Ecto neural progenitor cell (in vitro differentiated cells): ENCODE data around the gene LRCOL1.
A peak's percentile ranks its signal among the peaks of the same experiment; 100 is the strongest.
"Not testable (repeated sequence)": the region's sequence is repeated elsewhere in the genome, so short reads cannot be mapped to it uniquely, and the experiment has no call there.

Experiments
- DNase-seq: peaks from one replicate; pipeline ENCODE4 v3.0.0-alpha.2; 2018; ENCODE audit warnings: low spot score

The LRCOL1 gene

GRCh38 chr12:132600048-132601032, 10.0 kb downstream of the LRCOL1 start:
- peak; percentile 89 for DNase-seq

GRCh38 chr12:132599502-132599901, 10.9 kb downstream of the LRCOL1 start:
- not testable (repeated sequence) for DNase-seq

DNA sequence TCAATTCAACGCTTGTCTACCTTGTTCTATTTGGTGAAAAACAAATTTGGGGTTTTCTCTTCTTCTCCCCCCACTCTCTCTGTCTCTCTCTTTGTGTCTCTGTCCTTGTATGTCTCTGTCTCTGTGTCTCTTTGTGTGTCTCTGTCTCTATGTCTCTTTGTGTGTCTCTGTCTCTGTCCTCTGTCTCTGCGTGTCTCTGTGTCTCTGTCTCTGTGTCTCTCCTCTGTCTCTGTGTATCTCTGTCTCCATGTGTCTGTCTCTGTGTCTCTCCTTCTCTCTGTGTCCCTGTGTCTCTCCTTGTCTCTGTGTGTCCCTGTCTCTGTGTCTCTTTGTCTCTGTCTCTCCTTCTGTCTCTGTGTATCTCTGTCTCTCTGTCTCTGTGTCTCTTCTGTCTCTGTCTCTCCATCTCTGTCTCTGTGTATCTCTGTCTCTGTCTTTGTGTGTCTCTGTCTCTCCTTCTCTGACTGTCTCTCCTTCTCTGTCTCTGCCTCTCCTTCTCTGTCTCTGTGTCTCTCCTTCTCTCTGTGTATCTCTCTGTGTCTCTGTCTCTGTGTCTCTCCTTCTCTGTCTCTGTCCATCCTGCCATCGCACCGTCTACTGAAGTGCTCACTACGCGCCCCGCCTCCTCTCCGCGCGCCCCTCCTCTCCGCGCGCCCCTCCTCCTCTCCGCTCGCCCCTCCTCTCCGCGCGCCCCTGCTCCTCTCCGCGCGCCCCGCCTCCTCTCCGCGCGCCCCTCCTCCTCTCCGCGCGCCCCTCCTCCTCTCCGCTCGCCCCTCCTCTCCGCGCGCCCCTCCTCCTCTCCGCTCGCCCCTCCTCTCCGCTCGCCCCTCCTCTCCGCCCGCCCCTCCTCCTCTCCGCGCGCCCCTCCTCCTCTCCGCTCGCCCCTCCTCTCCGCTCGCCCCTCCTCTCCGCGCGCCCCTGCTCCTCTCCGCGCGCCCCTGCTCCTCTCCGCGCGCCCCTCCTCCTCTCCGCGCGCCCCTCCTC, 12.8 kb downstream of the LRCOL1 start:
- DNase-seq: no peak

GRCh38 chr12:132596016-132596415, 14.4 kb downstream of the LRCOL1 start:
- DNase-seq: no peak

GRCh38 chr12:132595183-132595582, 15.2 kb downstream of the LRCOL1 start:
- no peak for DNase-seq

- peak; percentile 93 for DNase-seq
These were observed 16.4 kb downstream of the LRCOL1 start for GRCh38 chr12:132593938-132594358.

DNA sequence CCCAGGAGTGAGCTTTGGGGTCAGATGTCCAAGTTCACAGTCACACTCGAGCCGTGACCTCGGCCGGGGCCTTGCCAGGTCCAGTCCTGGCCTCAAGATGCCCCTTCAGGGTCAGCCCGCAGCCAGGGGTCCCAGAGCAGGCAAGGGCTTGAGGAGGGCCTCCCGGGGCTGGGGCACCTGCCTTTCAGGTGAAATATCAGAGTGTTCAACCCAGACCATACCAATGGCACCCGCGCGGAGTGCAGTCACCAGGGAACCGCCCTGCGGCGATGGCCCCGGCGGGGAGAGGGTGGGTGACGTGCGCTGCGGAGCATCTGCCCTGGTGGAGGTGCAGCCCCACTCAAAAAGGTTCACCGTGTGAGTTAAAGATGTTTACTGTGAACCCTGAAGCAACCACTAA, 16.9 kb downstream of the LRCOL1 start:
- no peak for DNase-seq

- DNase-seq: no peak
These were observed 17.3 kb downstream of the LRCOL1 start for GRCh38 chr12:132593071-132593470.

DNA sequence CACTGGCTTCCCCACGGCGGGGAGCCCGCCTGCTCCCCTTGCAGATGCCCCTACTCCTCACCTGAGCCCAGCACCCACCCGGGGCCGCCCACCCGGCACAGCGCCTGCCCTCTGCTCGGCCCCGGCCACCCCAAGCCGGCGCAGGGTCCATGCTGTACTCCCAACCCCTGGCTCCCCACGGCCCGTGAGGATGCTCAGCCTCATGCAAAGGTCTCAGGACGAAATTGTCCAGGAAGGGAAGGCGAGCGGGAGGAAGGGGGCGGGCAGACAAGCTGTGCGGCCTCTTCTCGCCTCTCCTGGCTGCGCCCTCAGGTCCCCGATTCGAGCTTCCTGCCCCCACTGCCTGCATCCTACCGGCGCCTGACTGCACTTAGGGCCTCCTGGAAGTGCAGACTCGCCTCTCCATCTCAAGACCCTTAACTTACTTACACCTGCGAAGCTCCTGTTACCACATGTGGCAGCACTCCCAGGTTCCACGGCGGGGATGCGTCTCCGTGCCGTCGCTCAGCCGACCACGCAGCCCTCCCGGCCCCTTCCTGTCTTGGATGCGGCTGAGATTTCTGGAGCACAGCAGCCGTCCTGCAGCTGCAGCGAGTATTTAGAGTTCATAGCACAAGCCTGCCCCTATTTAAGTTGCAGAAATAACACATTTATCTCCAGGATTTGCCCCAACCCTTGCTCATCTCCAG, 18.0 kb downstream of the LRCOL1 start:
- DNase-seq: no peak

DNA sequence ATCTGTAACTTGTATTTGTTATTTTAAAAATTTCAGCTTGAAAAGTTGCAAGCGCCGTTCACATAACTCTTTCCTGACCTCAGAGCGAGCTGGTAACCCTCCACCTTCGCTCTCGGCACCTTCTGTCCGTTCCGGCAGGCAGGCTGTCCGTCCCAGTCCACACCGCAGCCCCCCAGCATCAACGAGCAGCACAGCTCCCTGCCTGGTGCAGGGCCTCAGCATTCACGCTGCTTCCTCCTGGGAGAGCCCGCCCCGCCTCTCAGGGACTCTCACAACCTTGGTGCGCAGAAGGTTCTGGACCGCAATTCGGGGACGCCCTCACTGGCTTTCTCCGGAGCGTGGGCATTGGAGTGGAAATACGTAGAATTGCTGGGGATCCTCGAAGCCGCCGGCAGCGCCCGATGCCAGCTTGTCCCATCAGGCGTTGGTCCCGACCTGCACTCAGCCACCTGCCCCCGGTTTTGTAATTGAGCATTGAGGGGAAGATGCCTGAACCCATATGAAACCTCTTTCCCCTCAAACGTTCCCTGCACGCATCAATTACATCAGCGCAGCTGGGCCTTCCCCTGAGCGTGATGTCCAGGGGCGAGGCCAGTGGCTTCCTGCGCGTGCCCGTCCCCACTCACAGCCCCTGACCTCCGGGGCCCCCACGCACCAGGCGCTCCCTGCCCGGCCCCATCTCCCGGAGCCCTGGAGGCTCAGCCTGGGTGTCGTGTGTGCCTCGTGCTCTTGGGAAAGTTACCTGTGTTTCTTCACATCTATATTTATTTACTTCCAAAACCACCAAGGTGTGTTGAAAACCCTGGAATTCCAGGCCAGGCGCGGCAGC, 19.1 kb downstream of the LRCOL1 start:
- DNase-seq: no peak

DNA sequence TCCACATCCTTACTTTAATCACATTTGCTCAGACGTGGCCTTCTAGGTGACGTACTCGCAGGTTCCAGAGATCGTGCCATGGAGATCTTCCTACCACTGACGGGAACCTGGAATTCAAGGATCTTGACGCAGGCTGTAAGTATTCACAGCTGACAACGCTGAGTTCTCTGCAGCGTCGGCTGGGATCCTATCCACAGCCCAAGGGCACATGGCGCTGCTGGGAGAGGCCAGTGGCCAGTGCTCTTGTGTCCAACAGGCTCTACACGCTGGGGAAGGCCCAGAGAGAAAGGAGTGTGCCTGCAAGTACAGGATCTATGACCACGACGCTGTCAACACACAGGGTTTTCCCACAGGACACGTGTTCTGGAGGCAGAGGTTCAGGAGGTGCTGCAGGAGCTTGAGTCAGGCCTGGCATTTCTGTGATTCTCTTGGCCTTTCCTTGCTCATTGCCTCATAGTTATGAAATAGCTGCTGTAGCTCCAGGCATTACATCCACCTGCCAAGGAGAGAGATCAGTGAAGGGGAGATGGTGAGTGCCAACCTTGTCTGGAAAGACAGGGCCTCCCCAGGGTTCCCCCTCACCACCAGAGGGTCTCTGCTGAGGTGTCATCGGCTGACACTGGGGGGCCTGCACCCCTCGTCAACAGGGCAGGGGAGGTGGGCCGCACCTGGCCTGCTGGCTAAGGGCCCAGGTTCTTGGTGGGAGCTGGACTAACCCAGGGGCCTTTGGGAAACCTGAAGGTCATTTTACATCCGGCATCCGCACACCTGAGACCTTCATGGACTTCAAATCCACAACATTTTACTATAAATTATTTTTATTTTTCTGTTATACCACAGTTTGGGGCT, 21.3 kb downstream of the LRCOL1 start:
- DNase-seq: no peak

- DNase-seq: no peak
These were observed 22.1 kb downstream of the LRCOL1 start for GRCh38 chr12:132588319-132588718.

DNA sequence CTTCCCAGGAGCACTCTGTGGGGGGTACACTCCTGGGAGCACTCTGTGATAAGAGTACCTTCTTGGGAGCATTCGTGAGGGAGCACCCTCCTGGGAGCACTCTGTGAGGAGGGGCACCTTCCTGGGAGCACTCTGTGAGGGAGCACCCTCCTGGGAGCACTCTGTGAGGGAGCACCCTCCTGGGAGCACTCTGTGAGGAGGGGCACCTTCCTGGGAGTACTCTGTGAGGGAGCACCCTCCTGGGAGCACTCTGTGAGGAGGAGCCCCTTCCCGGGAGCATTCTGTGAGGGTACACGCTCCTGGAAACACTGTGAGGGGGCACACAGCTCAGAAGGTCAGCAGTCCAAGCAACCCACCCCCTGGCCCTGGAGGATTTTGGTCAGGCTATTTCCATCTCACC, 22.6 kb downstream of the LRCOL1 start:
- DNase-seq: no peak

DNA sequence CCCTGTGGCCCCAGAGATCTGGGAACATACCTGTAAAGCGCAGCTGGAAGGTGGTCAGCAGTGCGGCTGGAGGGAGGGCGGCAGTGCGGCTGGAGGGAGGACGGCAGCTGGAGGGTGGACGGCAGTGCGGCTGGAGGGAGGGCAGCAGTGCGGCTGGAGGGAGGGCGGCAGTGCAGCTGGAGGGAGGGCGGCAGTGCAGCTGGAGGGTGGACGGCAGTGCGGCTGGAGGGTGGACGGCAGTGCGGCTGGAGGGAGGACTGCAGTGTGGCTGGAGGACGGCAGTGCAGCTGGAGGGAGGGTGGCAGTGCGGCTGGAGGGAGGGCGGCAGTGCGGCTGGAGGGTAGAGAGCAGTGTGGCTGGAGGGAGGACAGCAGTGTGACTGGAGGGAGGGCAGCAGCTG, 23.5 kb downstream of the LRCOL1 start:
- no peak for DNase-seq

DNA sequence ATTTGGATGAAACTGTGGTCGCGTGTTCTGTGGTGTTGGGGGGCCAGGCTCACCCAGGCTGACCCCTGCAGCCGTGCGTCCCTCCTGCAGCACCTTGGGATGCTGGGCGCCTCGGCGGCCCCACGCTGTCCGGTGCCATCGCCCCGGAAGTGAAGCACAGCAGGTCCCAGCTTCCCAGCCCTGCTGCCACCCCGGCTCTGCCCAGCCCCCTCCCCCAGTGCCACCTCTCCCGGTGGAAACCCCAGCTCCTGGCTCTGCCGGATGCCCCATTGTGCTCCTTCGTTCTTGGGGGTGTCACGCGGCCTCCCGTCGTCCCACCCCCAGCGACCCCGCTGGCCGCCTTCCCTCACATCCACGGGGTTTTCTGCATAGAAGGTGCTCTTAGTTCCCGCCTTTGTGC, 25.2 kb downstream of the LRCOL1 start:
- no peak for DNase-seq

DNA sequence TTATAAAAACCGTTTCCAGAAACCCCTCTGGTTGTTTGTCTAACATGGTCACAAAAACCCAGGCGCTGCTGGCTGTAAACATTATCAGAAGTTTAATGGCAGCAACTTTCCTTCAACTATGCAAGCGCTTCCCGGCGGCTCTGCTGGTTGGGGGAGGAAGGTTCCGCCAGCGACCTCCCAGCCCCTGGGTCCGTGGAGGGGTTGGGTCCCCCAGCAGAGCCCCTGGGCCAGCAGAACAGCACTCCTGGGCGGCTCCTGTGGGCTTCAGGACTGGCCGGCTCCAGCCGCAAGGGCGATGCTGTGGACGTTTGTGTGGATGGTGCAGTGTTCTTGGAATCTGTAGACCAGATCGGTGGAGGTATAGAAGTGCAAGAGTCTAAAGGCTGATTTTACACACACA, 26.0 kb downstream of the LRCOL1 start:
- DNase-seq: no peak

GRCh38 chr12:132583736-132584135, 26.6 kb downstream of the LRCOL1 start:
- DNase-seq: peak; percentile 75

DNA sequence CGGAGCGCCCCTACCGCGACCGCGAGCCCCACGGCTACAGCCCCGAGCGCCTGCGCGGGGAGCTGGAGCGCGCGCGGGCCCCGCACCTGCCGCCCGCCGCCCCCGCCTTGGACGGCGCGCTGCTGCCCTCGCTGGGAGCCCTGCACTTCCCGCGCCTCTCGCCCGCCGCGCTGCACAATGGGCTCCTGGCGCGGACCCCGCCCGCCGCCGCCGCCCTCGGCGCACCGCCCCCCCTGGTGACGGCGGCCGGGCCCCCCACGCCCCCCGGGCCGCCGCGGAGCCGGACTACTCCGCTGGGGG, 27.0 kb downstream of the LRCOL1 start:
- DNase-seq: no peak

DNA sequence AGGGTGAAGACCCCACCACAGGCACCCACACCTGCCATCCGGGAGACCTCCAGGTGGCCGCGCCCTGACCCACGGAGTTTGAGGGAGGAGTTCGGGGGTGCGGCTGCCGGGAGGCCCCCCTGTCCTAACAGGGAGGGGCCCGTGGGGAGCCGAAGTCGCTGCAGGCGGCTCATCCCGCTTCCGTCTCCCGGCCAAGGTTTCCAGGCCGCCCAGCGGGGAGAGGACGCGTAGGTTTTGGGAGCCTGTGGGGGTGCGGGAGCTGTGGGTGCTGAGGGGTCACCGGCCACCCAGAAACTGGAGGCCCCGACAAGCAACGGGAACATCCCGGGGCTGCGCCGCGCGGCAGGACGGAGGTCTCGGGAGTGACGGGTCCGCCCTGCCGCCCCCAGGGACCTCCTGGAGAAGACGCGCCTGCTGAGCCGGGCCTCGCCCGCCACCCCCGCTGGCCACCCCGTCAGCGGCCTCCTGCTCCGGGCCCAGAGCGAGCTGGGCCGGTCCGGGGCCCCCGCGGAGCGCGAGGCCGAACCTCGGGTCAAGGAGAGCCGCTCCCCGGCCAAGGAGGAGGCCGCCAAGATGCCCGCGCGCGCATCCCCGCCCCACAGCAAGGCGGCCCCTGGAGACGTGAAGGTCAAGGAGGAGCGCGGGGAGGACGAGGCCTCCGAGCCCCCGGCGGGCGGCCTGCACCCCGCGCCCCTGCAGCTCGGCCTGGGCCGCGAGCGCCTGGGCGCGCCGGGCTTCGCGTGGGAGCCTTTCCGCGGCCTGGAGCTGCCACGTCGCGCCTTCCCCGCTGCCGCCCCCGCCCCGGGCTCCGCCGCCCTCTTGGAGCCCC, 27.6 kb downstream of the LRCOL1 start:
- no peak for DNase-seq

GRCh38 chr12:132582058-132582420, 28.3 kb downstream of the LRCOL1 start:
- DNase-seq: peak; percentile 72
